Measurements from ENCODE around the gene SP3.

Gene SP3

DNA sequence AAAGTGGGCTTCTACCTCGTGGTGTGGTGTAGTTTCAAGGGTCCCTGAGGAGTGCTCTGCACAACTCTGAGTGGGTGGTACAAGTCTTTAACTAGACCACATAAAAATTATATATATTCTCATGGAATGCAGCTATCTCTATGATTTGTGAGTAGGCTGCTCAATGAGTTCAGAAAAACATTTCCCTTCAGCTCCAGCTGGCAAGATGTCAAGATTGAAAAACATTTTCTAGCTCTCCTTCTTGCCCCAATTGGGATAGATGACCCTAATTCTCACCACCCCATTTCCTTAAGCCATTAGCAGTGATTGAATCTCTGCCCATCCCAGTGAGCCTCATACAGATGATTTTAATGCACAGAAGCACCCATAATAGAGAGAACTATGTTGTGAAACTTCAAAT is 28.3 kb upstream of the SP3 start:
- DNase-seq, result no peak

DNA sequence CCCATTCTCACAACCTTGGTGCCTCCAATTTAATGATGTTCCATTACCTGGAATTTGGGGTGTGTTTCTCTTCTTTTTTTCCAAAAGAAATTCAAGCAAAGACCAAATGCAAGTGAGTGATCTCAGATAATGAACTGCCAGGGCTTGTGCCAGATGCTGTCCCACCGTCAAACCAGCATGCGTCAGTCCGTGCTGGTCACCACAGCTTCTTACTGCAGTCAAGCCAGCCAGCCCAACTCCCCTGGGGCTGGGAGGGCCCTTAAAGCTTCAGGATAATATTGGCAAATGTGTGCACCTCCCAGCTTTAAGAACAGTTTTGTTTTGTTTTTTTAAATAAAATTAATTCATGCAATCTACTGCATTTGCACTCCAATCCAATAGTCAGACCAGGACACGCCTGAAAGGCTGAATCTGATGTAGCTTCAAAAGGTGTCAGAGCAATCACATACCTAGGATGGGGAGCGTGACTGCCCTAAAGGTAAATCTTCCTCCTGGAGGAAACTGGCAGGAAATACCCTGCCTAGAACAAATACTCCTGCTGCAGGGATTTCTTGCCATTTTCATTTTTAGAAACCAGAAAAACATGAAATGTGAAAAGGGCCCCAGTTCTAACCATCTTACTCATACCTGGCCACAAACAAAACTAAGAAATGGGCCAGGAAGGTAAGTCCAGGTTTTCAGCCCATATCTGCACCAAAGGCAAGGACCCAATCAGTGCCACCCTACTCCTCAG is 26.8 kb upstream of the SP3 start:
- DNase-seq, result no peak

DNA sequence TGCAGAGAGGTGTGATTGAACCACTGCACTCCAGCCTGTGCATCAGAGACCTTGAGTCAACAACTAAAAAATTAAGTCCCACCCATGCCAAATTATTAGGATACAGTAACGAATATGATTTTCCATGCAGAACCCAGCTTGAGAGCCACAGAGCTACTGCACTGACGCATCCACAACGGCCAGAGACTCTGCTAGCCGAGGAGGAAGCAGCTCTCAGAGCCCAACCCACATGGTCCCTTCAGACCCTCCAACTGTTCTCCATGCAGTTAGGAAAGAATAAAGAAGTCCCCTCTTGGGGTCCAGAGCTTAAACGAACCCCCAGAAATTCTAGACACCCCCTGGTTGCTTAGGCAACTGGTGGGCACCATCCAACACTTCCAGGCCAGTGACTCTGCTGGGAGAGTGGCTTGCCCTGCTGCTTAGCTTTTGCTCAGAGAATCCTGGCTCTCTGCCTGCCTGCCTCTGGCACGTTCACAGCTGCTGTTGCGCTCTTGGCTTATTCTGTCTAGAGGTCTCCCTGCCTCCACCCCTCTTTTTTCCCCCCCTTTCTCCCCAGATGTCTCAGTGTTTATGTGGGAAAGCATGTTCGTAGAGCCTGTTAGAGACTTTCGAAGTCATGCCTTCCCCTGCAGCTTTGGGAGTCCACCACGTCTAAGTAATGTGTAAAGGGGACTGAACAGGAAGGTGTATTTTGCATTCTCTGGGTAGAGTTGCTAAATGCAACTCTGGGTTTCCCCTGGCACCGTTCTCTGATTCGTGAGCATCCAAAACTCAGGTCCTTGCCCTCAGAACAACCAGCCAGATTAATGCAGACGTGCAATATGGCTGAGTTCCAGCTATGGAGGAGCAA is 26.0 kb upstream of the SP3 start:
- no peak for DNase-seq

DNA sequence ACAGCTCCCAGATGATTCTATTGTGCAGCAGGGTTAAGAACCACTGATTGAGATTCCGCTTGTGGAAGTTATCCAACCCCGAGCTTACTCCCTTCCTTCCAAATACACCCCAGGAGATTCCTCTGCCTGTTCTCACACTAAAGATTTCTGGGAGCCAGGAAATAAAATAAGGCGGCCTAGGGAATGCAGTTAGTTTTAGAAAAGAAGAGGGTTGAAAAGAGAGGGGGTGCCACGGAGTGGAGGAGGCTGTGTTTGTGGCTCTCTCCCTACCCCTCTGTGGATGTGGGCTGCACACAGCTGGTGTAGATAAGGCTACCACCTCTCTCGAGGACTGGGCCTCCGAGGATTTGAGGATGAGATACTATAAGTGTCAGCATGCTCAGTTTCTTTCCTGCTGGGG is 25.1 kb upstream of the SP3 start:
- no peak for DNase-seq

DNA sequence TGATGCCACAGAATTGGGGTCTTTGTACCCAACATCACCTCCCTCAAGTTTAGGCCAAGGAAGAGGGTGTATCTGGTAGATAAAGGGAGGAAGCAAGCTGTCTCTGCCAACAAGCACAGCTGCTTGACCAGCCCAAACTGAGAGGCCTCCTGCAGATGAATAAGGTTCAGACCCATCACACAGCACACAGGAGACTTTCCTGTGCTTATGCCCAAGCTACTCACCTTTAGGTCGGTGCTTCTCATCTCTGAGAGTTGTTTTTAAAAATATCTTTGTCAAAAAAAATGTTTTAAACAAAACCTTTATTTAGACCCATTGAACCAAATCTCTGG is 24.7 kb upstream of the SP3 start:
- no peak for DNase-seq

DNA sequence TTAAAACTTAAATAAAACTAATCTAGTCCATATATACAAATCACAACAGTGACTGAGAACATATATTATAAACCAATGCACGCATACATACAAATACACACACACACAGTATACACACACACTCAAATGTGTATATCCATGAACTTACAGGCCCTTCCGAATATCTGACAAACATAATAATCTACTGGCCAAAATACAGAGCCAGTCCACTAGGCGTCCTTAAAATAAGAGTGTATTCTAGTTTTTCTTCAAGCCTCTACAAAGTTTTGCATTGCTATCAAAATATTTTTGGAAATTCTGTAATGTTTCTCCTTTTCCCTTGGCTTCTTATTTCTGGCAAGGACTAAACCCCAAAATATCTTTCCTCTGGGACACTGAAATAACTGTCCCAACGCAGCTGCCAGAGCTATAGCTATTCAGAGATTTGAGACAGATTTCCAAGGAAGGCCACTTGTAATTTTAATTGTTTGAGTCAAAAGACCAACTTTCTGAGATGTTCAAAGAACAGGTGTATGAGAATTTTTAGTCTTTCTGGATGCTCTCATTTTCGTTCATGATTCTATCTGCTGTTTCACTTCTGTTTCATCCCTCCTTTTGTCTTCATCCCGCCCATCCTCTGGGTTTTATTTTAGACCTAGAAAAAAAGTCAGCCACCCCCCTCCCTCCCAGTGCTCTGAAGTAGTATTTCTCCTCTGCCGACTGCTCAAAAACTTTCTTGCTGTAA is 24.1 kb upstream of the SP3 start:
- no peak for DNase-seq

DNA sequence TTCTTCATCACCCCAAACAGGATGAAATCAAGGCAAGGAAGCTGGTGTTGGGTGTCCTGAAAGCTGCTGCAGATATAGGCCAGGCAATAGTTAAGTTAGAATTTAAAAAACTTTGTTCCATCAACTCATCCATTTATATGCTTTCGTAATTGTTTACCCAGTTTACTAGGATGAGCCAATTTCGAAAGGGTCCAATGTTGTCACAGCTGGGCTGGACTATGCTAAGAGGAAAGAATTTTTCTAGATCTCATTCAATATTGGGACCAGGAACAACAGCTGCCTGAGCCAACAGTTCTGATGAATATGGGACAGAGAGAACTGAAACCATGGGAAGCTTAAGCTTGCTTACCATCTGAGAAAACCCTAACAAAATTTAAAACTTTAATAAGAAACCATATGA is 21.6 kb upstream of the SP3 start:
- DNase-seq, result no peak

DNA sequence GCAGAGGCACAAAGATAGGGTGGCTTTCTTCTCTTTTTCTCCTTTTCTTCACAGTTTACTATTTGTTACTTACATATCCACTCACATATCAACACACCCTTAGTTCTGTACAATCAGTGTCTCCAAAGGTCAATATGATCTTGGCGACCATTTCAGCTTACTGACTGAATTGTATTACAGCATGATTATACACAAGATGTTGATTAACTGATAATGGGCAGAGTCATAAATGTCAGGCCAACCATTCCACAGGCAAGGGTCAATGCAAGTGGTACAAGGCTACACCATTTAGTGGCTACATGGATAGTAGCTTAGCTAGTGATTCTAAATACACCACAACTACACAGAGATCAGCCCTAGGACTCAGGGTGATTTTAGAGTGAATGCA is 20.4 kb upstream of the SP3 start:
- DNase-seq, result no peak

DNA sequence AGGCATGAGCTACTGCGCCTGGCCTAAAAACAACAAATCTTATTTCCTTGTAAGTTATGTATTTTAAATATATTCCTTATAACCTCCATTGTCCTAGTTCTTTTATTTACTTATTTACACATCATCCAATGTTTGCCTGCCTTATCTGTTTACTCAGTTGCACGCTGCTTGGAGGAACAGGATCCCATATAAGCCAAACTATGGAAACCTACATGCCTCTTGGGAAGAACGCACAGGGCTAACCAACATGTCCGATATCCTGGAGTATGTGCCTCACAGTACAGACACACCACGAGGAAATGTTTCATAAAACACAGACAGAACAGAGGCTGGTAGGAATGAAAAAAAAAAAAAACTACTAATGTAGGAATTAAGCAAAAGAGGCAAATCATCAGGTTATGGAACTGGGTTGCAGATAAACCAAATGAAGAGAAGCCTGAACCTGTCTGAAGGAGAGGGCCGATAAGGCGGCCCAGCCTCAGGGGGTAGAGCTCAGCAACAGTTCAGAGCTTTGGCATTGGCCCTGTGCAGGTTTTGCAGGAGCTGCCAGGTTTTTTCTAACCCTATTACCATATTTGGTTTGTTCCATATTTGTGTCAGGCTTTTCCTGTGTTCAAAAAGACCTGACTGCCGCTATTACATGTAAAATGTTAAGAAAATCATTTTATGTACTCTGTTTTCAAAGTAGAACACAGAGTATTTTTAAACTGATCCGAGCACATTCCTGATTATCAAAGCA is 19.9 kb upstream of the SP3 start:
- no peak for DNase-seq

DNA sequence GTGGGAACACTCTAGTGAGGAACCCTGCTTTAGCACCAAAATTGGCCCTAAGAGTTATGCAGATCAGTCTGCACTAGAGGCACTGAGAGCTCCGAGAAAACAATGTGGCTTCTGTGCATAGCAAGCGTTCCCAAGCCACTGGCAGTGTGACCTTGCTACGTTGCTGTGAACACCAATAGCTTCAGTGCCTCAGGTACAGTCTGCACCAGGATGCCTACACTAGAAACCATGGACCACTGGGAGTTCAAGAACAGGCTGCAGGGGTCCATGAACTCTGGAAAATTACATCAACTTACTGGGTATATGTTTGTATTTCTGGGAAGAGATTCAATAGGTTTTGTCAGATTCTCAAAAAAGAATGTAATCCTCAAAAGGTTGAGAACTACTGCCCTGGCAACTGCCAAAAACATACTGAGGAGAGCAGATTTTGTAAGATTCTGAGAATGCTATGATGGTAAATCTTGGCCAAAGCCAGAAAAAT is 18.3 kb upstream of the SP3 start:
- no peak for DNase-seq

DNA sequence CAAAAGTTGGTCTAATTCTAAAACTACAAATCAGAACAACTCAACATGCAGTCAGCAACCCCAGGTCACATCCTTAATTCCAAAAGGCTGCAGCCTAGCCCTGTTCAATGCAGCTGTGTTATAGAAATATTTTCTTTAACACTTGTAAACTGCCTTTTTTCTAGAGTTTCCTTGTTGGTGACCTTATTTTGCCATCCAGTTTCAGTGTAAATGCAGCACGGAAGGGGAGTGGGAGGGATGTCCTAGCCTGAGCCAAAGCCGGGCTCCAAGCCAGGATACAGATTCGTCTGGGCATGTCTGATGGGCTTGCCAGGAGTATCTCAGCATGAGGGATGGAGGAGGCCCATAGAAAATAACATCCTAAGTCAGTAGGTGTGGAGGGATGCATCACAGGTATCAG is 17.7 kb upstream of the SP3 start:
- DNase-seq, result no peak

DNA sequence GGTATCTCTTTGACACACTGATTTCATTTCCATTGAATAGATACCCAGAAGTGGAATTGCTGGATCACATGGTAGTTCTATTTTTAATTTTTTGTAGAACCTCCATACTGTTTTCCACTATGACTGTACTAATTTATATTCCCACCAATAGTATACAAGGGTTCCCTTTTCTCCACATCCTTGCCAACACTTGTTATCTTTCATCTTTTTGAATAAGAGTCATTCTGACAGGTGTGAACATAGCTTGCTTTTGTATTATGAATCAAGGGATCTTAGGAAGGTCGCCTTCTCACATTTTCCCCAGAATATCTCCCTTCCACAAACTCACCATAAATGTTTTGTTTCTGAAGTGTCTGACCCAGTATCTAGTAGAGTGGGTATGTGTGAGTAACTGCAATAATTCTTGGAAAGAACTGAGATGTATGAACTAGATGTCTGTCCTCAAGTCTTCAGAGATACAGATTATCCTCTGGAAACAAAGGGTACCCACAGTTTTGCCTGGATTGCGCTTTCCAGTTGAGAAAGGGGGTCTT is 17.1 kb upstream of the SP3 start:
- DNase-seq, result no peak

DNA sequence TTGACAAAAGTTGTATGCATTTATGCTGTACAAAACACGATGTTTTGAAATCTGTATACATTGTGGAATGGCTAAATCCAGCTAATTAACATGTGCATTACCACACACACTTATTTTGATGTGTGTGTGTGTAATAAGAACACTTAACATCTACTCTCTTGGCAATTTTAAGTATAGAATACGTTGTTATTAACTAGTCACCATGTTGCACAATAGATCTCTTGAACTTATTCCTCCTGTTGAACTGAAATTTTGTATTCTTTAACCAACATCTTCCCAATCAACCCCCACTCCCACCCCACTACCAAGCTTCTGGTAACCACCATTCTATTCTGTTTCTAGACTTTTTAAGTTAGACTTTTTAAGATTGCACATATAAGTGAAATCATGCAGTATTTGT is 16.3 kb upstream of the SP3 start:
- DNase-seq, result no peak

DNA sequence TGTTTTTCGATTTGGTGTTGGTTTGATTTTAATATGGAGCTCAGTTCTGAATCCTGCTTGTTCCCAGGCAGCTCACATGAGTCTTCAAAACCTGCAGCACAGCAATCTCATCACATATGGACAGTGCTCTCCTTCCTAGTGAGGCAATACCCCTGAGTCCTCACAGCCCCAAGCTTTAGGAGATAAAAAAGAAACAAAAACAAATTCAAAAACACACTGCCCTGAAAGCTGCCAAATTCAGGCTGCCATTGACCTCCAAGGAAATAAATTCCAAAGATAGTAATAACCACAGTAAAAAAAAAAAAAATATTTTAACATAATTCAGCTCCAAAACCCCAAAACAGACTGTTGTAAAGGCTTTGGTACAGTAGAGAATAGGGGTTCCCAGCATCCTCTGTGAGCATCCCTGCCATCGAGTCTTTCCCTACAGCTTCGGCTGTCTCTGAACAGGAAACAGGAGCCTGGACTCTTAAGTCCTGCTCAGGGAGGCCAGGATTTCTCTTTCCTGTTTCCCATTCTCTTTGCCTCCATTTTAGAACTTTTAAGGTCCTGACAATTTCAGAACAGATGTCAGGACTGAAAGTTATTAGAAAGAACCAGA is 14.7 kb upstream of the SP3 start:
- DNase-seq, result no peak

DNA sequence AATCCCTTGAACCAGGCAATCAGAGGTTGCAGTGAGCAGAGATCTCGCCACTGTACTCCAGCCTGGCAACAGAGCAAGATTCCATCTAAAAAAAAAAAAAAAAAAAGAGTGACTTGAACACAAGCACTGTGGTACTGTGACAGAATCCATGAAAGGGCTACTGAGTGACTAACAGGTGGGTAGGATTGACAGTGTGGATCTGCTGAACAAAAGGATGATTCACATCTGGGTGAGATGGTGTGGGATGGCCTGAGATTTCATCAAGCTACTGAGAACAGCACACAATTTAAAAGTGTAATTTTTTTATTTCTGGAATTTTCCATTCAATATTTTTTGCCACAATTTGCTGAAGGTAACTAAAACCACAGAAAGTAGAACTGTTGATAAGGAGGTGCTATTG is 13.3 kb upstream of the SP3 start:
- no peak for DNase-seq

DNA sequence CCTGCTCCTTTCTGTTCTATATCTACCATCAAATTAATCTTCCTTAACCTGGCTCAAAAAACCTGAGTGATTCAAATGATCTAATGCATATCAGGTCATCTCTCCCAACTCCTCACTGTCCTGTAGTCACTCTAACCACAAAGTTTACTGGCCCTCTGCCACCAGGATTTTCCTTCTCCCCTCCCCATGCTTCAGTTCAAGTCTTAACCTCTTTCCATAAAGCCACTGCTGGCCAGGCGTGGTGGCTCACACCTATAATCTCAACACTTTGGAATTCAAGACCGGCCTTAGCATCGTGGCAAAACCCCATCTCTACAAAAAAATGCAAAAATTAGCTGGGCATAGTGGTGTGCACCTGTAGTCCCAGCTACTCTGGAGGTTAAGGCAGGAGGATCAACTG is 7.5 kb upstream of the SP3 start:
- DNase-seq, result no peak

DNA sequence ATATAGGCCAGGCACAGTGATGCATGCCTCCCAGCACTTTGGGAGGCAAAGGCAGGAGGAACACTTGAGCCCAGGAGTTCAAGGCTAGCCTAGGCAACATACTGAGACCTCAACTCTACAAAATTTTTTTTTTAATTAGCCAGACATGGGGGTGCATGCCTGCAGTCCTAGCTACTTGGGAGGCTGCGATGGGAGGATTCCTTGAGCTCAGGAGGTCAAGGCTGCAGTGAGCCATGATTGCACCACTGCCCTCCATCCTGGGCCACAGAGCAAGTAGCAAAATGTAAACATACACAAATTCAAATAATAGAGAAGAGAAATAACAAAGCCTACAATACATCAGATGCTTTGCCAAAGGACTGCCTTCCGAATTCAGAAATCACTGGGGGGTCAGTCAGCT is 7.0 kb upstream of the SP3 start:
- no peak for DNase-seq

DNA sequence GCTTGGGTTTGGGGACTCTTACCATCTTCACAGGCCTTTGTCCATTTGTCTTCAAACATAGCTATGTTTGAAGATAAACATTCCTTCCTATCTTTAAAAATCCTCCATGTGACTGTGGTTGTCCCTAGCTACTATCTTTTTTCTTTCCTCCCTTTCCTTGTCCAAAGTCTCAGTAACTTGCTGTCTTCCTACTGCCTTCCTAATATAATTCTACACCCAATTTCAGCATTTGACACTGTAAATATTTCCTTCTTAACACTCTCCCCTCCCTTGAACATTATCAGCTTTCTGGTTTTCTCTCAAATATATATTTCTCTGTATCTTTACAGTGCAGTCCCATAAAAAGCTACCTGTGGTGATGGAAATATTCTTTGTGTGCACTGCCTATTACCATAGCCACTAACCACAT is 5.3 kb upstream of the SP3 start:
- DNase-seq, result no peak

DNA sequence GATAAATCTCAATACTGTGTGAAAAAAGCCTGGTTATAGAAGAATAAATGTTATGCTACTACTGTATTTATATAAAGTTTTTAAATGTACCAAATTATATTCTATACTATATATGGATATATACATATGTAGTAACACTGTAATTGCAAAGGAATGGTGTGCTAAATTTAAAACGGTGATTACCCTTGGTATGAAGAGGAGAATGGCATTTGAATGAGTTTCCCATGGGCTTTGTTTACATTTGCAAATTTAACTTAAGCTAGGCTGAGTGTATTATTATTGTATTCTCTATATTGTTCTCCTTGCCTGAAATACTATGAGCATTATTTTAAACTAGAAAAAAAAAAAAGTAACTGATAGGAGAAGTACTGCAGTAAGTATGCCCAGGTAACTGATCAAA is 4.7 kb upstream of the SP3 start:
- DNase-seq, result no peak

DNA sequence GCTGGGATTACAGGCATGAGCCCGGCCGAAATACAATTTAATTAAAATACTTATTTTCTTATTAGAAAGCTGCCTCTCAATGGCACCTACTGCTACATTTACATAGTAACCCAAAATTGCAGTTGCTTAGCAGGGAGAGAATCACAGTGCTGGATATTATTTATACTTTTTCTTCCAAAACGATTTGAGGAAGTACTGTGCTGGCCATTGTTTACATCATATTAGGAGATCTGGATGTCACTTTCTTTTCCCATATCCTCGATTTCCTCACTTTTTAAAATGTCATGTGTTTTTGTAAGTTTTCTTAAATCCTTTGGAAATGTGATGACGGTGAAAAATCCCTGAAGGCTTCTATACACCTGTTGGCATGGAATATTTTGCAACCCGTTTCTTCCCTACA is 3.4 kb upstream of the SP3 start:
- no peak for DNase-seq

DNA sequence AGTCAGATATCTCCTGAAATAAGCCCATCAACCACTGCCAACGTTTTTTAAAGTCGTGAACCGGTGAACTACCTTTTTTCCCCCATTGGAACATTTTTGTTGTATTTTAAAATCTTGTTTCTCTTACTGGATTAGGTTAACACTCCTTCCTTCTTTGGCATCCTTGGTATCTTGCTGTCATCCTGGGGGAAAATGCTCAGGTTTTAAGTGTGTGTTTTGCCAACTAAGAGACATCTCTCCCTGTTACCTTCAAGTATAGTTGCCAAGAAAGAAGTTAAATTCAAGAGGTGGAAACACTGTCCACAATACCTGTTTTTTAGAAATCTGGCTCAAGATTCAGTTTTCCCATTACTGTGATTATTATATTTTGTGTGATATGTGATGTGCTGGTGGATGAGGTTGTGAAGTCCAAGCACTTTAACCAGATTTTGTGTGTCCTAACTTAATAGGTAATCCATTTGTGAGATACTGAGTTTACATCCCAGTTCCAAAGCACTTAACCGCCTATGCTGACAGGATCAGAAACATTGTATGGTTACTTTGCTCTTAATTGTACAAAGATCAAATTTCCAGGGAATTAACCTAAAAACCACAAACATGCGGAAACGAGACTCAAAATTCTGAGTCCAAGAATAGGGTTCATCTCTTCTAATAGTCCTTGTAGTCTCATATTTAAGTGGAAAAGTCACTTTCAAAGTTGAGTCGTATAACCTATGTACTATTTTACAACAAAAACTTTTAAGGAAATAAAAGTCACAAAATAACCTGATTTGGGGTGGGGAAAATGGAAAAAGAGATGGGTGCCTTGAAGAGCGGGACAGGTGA is 1.3 kb upstream of the SP3 start:
- no peak for DNase-seq
